NCI-H128 (cell line): ENCODE data around the gene SMNDC1.
"Not testable (repeated sequence)": the region's sequence is repeated elsewhere in the genome, so short reads cannot be mapped to it uniquely, and the experiment has no call there.

Experiments used
- DNase-seq: peaks from one replicate; lab custom pipeline; 2025; ENCODE audit not compliant: unreplicated experiment; lab: John Stamatoyannopoulos, UW

Gene SMNDC1

DNA sequence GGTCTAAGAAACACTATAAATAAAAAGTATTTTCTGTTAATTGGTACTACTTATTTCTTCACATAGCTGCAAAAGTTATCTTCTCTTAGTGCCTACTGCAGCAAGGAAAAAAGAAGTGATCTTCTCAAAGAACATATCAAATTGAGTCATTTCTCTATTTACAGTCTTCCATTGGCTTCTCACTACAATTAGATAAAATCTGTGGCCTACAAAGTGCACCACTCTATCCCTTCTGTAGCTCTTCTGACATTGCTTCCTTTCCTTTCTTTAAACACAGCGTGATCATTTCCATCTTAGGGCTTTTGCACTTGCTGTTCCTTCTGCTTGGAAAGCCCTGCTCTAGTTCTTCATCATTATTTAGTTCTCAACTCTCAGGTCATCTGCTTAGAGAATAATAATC is 52.6 kb downstream of the SMNDC1 start:
- DNase-seq: no peak

DNA sequence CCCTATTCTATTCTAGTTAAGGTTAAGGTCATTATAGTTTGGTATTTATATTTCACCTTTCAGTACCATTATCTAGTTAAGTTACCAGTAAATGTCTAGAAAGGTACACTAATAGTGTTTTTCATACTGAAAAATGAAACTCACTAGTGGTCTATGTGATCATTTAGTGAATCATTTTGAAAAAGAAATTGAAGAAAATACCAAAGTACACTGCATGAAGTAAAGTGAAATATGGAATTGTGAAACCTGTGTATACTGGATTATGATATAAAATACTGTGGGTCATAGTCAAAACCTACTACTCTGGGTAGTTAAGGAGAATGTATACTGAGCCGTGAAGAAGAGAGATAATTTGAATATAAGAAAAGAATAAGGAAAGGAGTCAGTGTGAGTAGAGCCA is 53.3 kb downstream of the SMNDC1 start:
- DNase-seq: not testable (repeated sequence)

DNA sequence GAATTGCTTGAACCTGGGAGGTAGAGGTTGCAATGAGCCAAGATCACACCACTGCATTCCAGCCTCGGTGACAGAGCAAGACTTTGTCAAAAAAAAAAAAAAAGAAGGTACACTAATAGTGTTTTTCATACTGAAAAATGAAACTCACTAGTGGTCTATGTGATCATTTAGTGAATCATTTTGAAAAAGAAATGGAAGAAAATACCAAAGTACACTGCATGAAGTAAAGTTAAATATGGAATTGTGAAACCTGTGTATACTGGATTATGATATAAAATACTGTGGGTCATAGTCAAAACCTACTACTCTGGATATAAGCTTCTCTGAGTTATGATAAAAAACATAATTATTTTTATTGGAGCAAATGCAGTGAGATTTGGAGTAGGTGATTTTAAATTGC is 55.2 kb downstream of the SMNDC1 start:
- not testable (repeated sequence) for DNase-seq

DNA sequence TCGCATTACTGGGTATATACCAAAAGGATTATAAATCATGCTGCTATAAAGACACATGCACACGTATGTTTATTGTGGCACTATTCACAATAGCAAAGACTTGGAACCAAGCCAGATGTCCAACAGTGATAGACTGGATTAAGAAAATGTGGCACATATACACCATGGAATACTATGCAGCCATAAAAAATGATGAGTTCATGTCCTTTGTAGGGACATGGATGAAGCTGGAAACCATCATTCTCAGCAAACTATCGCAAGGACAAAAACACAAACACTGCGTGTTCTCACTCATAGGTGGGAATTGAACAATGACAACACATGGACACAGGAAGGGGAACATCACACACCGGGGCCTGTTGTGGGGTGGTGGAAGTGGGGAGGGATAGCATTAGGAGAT is 56.9 kb downstream of the SMNDC1 start:
- DNase-seq: not testable (repeated sequence)

DNA sequence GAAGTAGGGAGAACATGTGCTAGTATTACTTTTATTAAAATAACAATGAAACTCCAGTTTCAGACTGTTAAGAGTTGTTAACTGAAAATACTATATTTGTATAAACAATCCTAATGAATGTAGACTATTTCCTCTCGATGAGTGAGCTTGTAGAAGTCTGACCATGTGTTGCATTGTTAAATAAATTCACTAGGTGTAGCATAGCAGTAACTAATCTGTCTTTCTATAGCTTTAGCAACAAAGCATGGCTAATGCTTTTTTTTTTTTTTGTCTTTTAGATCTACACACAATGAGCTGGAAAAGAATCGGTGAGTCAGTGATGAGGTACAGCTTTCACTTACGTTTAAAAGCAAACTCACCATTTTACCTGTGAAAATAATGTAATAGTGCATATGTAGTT is 60.2 kb downstream of the SMNDC1 start:
- no peak for DNase-seq

DNA sequence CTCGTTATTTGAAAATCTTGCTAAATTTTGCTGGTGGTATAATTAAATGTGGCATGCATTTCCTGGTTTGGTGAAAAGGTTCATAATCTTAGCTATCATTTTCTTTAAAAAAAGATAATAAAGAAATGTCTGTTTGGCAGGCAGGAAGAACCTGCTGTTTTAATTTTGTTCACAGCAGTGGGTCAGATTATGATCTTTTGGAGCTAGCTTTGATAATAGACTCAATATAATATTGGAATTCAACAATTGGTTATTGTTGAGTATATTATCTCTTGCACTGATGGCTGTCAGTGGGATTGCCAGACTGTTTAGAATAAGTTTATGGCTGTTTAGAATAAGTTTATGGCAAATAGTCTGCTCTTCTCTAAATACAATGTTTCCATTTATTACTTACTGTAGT is 62.2 kb downstream of the SMNDC1 start:
- DNase-seq: no peak

DNA sequence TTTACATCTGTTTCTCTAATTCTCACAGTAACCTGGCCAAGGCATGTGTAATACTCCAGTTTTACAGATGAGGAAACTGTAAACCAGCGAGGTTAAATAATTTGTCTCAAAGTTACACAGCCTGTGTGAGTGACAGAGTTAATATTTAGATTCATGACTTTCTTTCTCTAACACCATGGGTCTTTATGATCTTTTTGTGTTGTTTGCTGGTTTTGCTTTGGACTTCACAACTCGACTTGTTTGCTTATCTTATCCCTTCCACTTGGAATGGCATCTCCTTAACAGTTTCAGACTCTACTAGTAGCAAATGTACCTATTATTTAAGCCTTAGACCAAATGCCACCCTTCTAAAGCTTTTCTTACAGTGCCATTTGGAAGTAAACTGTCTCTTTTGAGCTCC is 62.9 kb downstream of the SMNDC1 start:
- DNase-seq: no peak

DNA sequence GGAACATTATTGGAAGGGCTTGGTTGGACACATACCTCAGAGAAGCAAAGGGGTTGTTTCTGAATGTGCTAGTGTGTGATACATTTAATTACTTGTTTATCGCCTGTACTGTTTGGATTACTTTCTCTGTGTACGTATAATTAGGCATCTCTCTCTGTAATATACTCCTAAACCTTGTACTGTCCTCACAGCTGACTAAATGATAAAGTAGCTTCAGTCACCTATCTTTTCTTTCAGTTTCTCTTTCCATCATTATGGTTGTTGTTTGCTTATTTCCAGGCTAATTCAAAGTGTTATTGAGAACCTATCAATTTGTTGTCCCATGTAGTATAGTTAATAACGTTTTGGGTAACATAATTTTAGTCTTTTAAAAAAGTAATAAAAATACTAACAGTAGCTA is 63.3 kb downstream of the SMNDC1 start:
- DNase-seq: no peak
